ENCODE results near the gene CPEB4.

CPEB4 gene

DNA sequence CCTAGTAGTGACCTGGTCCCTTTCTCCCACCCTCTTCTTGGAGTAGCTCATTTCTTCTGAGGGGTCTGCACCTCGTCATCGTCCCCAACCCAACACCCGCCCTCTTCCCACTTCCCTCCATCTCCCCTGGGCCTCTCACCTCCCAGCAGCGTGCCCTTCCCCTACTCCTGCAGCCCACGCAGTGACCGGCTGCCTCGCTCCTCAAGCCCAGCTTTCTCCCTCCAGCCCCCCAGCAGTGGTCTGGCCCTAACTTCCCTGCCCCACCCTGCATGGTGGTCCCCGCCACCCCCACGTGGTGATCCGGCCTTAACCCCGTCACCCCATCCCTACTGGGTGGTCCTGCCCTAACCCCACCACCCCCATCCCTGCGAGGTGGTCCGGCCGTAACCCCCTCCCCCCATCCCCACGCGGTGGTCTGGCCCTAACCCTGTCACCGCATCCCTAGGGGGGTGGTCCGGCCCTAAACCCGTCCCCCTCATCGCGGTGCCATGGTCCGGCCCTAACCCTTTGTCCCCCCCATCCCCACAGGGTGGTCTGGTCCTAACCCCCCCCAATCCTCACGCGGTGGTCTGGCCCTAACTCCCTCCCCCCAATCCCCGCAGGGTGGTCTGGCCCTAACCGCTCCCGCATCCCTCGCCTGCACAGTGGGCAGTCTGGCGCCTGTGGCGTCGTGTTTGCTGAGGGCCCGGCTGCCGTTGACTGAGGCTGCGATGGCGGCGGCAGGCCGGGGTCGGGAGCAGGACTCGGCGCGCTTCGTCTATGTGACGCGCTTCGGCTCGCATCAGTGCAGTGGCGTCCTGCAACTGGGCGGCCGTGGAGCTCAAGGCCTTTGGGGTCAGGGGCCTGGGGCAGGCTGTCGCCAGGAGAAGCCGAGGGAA is 100.6 kb downstream of the CPEB4 start, which contains the start of gene C5orf47:
Gene C5orf47 (plus strand): TSS at position 617 of the 878 bp plus-strand sequence. CDS start 94 bp downstream, at position 711.
- DNase-seq, result no peak

GRCh38 chr5:173989432-173990082 is 101.4 kb downstream of the CPEB4 start:
- no peak for DNase-seq

- no peak for DNase-seq
Measured at GRCh38 chr5:173997331-173997730, 109.2 kb downstream of the CPEB4 start.

DNA sequence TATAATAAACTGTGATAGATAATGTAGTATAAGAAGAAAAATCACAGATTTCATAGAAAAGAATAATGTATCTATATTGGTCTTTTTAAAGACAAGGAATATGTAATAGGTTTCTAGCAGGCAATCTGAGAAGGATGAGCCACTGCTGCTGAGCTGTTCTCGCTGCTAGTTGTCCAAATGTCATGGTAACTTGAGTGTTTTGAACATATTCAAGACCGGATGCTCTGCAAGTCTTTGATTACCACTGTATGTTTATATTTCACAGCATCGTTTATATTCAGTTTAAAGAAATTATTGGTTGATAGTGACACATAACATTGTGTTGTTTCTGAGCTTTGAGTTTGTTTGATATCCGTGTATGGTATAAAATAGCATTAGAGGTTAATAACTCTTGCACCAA is 110.4 kb downstream of the CPEB4 start:
- DNase-seq, result no peak

DNA sequence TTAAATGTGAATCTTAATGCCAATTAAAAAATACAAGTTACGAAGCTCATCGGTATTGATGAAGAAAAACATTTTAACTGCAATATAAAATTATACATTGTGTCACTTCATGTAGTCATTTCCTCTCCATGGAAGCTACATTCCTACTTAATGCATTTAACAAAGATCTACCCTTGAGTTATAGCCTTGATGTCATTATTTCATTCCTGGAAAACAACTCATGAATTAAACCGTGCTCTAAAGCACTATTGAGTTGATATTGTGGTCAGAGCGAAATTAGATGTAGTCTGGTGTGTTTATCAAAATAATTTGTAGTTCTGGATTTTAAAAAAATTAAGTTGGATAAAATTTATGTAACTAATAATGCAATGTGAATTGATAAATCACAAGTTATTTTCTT is 111.9 kb downstream of the CPEB4 start:
- DNase-seq, result no peak

GRCh38 chr5:174003795-174004194 is 115.6 kb downstream of the CPEB4 start:
- DNase-seq, result no peak

DNA sequence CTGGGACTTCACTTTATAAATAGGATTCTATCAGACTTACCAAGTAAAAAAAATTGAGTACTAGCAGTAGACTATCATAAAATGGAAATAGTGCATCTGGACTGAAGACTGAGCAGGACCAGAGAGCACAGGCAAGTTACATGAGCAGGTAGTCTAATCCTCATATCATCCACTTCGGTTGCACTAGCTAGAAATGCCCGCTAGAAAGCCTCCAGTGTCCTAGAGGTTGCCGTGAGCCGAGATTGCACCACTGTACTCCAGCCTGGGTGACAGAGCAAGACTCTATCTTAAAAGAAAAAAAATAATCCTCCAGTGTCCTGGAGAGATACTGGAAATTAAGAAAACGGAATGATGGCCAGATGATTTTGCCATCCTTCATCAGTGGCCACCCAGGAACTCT is 120.8 kb downstream of the CPEB4 start:
- no peak for DNase-seq

GRCh38 chr5:174010365-174010764 is 122.2 kb downstream of the CPEB4 start:
- DNase-seq, result no peak

GRCh38 chr5:174011441-174011840 is 123.3 kb downstream of the CPEB4 start:
- no peak for DNase-seq
